Muscle layer of duodenum (tissue), 2 donors: Measurements from ENCODE around the gene OGN.

ENCODE experiments used
- H3K27ac ChIP-seq: one replicate; pipeline ENCODE4 v1.7.0; 2013; ENCODE audit warnings: mild to moderate bottlenecking, low read length
- H3K27me3 ChIP-seq: one replicate; pipeline ENCODE4 v1.7.0; 2013; ENCODE audit warnings: low read depth, mild to moderate bottlenecking, control low read depth, low read length
- H3K36me3 ChIP-seq, 2 donors: one replicate each; pipeline ENCODE4 v1.7.0; 2013; ENCODE audit warnings: low read length in 2 of 2, control low read depth in 1 of 2, mild to moderate bottlenecking in 1 of 2; ENCODE audit not compliant: insufficient read depth in 2 of 2, control insufficient read depth in 1 of 2
- H3K4me1 ChIP-seq, 2 donors: one replicate each; pipeline ENCODE4 v1.7.0; 2013; ENCODE audit warnings: low read length in 2 of 2, mild to moderate bottlenecking in 2 of 2, control low read depth in 1 of 2, moderate library complexity in 1 of 2; ENCODE audit not compliant: insufficient read depth in 2 of 2, control insufficient read depth in 1 of 2
- H3K4me3 ChIP-seq, 2 donors: one replicate each; pipeline ENCODE4 v1.7.0; 2013; ENCODE audit warnings: low read length in 2 of 2, low read depth in 1 of 2, mild to moderate bottlenecking in 1 of 2
- H3K9me3 ChIP-seq, 2 donors: one replicate each; pipeline ENCODE4 v1.7.0; 2013; ENCODE audit warnings: low read length in 2 of 2, control low read depth in 1 of 2, mild to moderate bottlenecking in 1 of 2; ENCODE audit not compliant: control insufficient read depth in 1 of 2
- donor health status: healthy.

Gene OGN

DNA sequence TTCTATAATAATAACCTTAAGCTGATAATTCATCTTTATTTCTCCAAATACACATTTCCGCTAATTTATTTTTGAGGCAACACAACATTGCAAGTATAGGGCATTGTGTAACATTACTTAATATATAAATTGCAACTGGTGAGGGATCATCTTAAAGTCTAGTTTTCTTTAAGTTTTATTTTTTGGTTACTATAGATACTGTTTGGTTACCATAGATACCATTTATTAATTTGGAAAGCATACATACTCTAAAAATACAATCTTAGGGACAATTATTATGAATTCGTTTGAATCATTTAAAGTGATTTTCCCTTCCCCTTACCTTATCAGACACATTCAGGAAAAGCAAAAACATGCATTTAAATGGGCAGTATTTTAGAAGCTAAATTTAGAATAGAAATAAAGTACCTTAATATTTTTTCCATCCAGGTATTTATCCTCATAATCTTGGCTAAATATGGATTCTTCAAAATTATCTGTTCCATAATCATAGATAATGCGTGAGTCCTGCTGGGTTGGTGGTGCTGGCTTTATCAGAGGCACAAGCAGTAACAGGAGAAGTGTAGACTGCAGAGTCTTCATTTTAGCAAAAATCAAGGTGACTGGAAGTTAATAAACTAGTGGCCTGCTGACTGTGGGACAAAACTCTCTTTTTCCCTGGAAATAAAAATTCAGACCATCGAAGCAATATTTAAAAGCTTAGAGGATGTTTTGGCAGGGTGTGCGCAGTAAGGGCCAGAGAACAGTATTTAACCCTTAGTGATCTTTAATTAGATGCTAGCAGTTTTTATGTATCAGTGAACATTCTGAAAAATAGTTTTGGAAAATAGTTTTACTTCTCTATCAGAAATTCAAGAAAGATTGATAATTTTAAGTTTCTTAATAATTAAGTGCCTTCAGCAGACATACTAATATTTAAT is 1.3 kb downstream of the OGN start:
- H3K4me3 ChIP-seq, result peak overlapping the region; percentile 17 to 42
- H3K4me1 ChIP-seq, result peaks cover 6 to 17% of the 10 kb centered on the region in 2 donors
- H3K27me3 ChIP-seq, result no peaks in the 10 kb centered on the region
- H3K36me3 ChIP-seq, result no peaks in the 10 kb centered on the region
- no peak overlapping the region for H3K27ac ChIP-seq
- H3K9me3 ChIP-seq, result no peaks in the 10 kb centered on the region

DNA sequence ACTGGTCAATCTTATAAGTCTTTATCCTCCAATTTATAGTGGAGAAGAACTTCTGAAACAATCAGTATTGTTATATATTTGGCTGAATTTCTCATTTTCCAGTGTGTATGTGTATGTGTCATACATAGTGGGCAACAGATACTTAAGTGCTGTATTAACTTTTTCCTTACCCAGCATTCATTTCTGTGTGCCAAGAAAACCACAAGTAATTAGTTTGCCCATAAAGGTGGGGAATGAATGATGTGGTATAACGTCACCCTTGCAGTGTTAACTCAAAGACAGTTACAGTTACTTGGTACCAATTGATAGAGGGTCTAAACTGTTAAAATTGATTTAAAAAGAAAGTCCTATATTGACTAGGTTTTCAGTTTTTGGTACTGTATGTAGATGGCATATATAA is 2.0 kb downstream of the OGN start:
- Histone ChIP-seq H3K4me3 (peak overlapping the region; percentile 17 to 42), H3K4me1 (peaks cover 6 to 17% of the 10 kb centered on the region in 2 donors), H3K27ac (peak overlapping the region; percentile 2), H3K36me3 (no peaks in the 10 kb centered on the region), H3K27me3 (no peaks in the 10 kb centered on the region), H3K9me3 (no peaks in the 10 kb centered on the region)

- H3K27me3 ChIP-seq, result no peaks in the 10 kb centered on the region
- no peak overlapping the region for H3K27ac ChIP-seq
- no peak overlapping the region for H3K4me3 ChIP-seq
- no peaks in the 10 kb centered on the region for H3K9me3 ChIP-seq
- no peaks in the 10 kb centered on the region for H3K4me1 ChIP-seq
- no peaks in the 10 kb centered on the region for H3K36me3 ChIP-seq
Measured at GRCh38 chr9:92397853-92398252, 6.5 kb downstream of the OGN start.

DNA sequence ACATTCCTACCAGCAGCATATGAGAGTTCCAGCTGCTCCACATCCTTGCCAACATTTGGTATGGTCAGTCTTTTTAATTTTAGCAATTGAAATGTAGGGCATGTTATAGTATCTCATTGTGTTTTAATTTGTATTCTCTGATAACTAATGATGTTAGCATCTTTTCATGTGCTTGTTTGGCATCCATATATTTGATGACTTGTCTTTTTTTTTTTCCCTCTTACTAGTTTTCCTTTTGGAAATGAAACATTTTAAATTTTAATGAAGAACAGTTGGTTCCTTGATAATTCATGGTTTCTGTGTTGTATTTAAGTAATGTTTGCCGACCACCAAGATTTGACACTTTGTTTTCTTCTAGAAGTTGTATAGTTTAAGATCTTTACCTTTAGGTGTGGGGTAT is 8.8 kb downstream of the OGN start:
- no peaks in the 10 kb centered on the region for H3K27me3 ChIP-seq
- H3K4me3 ChIP-seq, result no peak overlapping the region
- no peaks in the 10 kb centered on the region for H3K9me3 ChIP-seq
- no peaks in the 10 kb centered on the region for H3K36me3 ChIP-seq
- no peaks in the 10 kb centered on the region for H3K4me1 ChIP-seq
- no peak overlapping the region for H3K27ac ChIP-seq

GRCh38 chr9:92393686-92394085 is 10.7 kb downstream of the OGN start:
- Histone ChIP-seq H3K9me3 (no peaks in the 10 kb centered on the region), H3K4me1 (no peaks in the 10 kb centered on the region), H3K27ac (no peak overlapping the region), H3K27me3 (no peaks in the 10 kb centered on the region), H3K4me3 (no peak overlapping the region), H3K36me3 (no peaks in the 10 kb centered on the region)

DNA sequence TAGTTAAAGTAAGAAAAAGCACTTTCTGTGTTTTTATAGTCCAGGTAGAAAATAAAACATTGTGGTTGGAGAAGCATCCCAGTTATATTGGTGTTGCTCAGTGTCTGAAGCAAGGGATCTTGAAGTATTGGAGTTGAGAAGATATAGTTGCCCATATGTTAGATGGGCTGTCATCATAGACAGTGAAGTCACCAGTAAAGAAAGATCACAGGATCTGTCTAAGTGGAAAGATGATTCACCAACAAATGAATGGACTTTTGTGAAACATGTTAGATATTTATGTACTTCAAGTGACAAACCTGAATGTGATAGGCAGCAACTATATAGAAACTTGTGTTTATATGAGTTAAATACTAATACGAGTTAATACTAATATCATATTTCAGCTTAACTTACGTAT is 11.7 kb downstream of the OGN start:
- H3K9me3 ChIP-seq, result no peaks in the 10 kb centered on the region
- H3K4me3 ChIP-seq, result no peak overlapping the region
- H3K27ac ChIP-seq, result no peak overlapping the region
- no peaks in the 10 kb centered on the region for H3K36me3 ChIP-seq
- no peaks in the 10 kb centered on the region for H3K4me1 ChIP-seq
- H3K27me3 ChIP-seq, result no peaks in the 10 kb centered on the region

- Histone ChIP-seq H3K36me3 (no peaks in the 10 kb centered on the region), H3K4me1 (peaks cover 0 to 4% of the 10 kb centered on the region in 2 donors), H3K27me3 (no peaks in the 10 kb centered on the region), H3K9me3 (no peaks in the 10 kb centered on the region), H3K27ac (peak overlapping the region; percentile 47), H3K4me3 (no peak overlapping the region)
Measured at GRCh38 chr9:92385953-92386352, 18.4 kb downstream of the OGN start.

DNA sequence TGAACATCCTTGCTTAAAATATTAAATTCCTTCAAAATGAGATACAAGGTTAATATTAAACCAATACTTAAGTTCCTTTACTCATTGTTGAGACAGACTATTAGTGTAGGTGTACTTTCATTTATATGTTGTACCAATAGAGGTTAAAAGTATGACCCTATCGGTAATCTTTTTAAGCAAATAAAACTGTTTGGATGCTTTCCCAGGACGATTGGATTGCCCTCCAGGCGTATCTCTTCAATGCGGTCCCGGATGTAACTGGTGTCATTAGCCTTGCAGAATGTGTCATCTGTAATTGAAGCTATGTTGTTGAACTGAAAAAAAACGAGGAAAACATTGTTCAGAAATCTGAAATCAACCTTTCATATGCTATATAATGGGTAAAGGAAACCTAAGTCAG is 18.9 kb downstream of the OGN start:
- Histone ChIP-seq H3K4me3 (no peak overlapping the region), H3K27ac (peak overlapping the region; percentile 47), H3K4me1 (peaks cover 0 to 4% of the 10 kb centered on the region in 2 donors), H3K36me3 (no peaks in the 10 kb centered on the region), H3K9me3 (no peaks in the 10 kb centered on the region), H3K27me3 (no peaks in the 10 kb centered on the region)

- Histone ChIP-seq H3K4me3 (no peak overlapping the region), H3K4me1 (peaks cover 0 to 4% of the 10 kb centered on the region in 2 donors), H3K27me3 (no peaks in the 10 kb centered on the region), H3K9me3 (no peaks in the 10 kb centered on the region), H3K36me3 (no peaks in the 10 kb centered on the region), H3K27ac (peak overlapping the region; percentile 47)
Measured at GRCh38 chr9:92385001-92385400, 19.4 kb downstream of the OGN start.

GRCh38 chr9:92384375-92384774 is 20.0 kb downstream of the OGN start:
- H3K36me3 ChIP-seq, result no peaks in the 10 kb centered on the region
- H3K4me1 ChIP-seq, result peaks cover 0 to 4% of the 10 kb centered on the region in 2 donors
- H3K9me3 ChIP-seq, result no peaks in the 10 kb centered on the region
- no peak overlapping the region for H3K27ac ChIP-seq
- H3K4me3 ChIP-seq, result no peak overlapping the region
- no peaks in the 10 kb centered on the region for H3K27me3 ChIP-seq

DNA sequence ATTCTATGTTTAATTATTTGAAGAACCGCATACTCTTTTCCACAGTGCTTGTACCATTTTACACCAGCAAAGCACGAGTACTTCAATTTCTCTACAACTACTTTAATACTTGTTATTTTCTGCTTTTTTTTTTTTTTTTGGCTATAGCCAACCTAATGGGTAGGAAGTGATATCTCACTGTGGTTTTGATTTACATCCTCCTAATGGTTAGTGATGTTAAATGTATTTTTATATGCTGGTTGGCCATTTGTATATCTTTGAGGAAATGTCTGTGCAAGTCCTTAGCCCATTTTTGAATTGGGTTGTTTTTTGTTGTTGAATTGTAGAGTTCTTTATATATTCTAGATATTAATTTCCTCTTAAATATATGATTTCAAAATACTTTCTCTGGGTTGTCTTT is 22.6 kb downstream of the OGN start:
- Histone ChIP-seq H3K36me3 (no peaks in the 10 kb centered on the region), H3K9me3 (no peaks in the 10 kb centered on the region), H3K27ac (no peak overlapping the region), H3K4me1 (peaks cover 0 to 4% of the 10 kb centered on the region in 2 donors), H3K4me3 (no peak overlapping the region), H3K27me3 (no peaks in the 10 kb centered on the region)

DNA sequence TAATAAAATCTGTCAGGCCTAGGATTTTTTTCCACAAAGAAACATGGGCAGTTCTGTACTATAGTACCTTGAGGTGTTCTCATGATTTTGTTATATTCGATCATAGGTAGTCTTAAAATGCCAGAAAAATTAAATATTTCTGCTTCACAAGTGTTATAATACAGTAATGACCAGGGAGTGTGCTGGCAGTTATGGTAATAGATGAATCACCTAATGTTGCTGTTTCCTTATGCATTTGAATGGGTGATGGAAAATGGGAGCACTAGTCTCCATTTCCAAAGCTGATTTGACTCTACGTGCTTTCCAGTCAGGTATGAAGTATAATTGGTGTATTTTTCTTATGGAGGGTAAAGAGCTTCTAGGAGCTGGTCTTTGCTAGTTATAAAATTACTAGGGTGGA is 23.8 kb downstream of the OGN start:
- peaks cover 0 to 4% of the 10 kb centered on the region in 2 donors for H3K4me1 ChIP-seq
- no peak overlapping the region for H3K4me3 ChIP-seq
- H3K27ac ChIP-seq, result no peak overlapping the region
- no peaks in the 10 kb centered on the region for H3K27me3 ChIP-seq
- no peaks in the 10 kb centered on the region for H3K9me3 ChIP-seq
- no peaks in the 10 kb centered on the region for H3K36me3 ChIP-seq
